ENCODE measurements around the gene FAM227A.
"Not testable (repeated sequence)": the region's sequence is repeated elsewhere in the genome, so short reads cannot be mapped to it uniquely, and the experiment has no call there.

FAM227A gene

DNA sequence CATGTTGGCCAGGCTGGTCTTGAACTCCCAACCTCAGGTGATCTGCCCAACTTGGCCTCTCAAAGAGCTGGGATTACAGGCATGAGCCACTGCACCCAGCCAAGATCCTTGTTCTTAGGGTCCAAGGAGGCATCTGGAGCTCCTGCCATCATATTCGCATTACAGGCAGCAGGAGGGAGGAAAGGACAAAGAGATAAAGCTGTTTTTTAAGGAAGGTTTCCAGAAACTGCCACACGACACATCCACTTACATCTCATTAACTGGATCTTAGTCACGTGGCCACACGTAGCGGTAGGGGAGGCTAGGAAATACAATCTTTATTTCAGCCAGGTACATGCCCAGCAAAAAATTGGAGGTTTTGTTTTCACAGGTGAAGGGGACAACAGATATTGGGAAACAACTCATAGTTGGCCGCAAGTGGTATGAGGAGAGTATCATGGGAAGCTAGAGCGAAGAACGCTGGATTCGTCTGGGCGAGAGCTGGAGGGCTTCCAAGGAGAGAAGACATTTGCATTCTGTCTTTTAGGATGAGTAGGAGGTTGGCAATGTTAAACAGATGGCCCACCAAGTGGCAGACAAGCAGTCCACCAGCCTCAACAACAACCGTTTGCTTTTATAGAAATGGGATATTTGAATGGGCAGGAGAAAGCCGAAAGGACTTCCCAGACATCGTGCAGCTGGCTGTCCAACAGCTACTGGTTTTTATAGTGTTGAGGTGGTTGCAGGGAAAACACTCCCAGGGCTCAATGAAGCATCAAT lies 47.0 kb downstream of the FAM227A start:
- Histone ChIP-seq H3K4me3 (ENCODE audit: low read depth, low read length) (no peak overlapping the region), H3K4me1 (ENCODE audit: control insufficient read depth, insufficient read depth, low read length) (no peaks in the 10 kb centered on the region), H3K36me3 (ENCODE audit: control insufficient read depth, insufficient read depth, low read length) (no peaks in the 10 kb centered on the region), H3K27ac (ENCODE audit: low read depth, low read length) (no peak overlapping the region), H3K27me3 (ENCODE audit: control insufficient read depth, insufficient read depth, low read length) (no peaks in the 10 kb centered on the region), H3K9me3 (ENCODE audit: control insufficient read depth, insufficient read depth, low read depth, low read length) (no peaks in the 10 kb centered on the region), H3K9ac (ENCODE audit: low read length) (no peak overlapping the region)

DNA sequence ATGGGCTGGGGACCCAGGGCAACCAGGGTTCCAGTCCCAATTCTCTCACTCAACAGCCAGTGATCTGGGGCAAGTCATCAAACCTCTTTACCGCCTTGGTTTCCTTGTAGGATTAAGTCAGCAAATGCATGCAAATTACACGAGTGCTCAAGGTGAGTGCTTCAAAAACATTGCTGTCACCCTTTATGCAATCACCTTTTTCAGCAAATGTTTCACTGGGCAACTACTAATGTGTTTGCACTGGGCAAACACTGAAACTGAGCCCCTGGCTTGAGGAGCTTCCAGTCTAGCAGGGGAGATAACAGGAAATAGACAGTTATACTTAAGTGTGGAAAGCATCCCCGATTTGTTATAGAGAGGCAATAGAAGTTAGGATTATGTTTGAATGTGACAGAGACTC lies 48.5 kb downstream of the FAM227A start:
- no peaks in the 10 kb centered on the region for H3K4me1 ChIP-seq (ENCODE audit: control insufficient read depth, insufficient read depth, low read length)
- H3K27ac ChIP-seq (ENCODE audit: low read depth, low read length): no peak overlapping the region
- H3K9ac ChIP-seq (ENCODE audit: low read length): no peak overlapping the region
- H3K36me3 ChIP-seq (ENCODE audit: control insufficient read depth, insufficient read depth, low read length): no peaks in the 10 kb centered on the region
- H3K27me3 ChIP-seq (ENCODE audit: control insufficient read depth, insufficient read depth, low read length): no peaks in the 10 kb centered on the region
- no peaks in the 10 kb centered on the region for H3K9me3 ChIP-seq (ENCODE audit: control insufficient read depth, insufficient read depth, low read depth, low read length)
- H3K4me3 ChIP-seq (ENCODE audit: low read depth, low read length): no peak overlapping the region

DNA sequence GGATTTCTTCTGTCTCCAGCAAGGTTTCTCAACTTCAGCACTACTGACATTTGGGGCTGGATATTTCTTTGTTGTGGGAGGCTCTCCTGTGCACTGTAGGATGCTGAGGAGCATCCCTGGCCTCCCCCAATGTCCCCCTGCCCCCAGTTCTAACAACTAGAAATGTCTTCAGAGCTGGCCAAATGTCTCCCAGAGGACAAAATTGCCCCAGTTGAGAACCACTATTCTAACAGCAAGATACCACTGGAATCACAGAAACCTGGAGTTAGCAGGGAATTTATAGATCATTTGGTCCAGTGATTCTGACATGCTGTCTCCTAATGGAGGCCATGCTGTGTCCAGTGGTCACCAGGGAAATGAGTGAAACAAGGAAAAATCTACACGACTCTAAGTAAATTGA lies 54.0 kb downstream of the FAM227A start:
- no peak overlapping the region for H3K27ac ChIP-seq (ENCODE audit: low read depth, low read length)
- no peaks in the 10 kb centered on the region for H3K9me3 ChIP-seq (ENCODE audit: control insufficient read depth, insufficient read depth, low read depth, low read length)
- no peak overlapping the region for H3K4me3 ChIP-seq (ENCODE audit: low read depth, low read length)
- H3K4me1 ChIP-seq (ENCODE audit: control insufficient read depth, insufficient read depth, low read length): no peaks in the 10 kb centered on the region
- H3K27me3 ChIP-seq (ENCODE audit: control insufficient read depth, insufficient read depth, low read length): no peaks in the 10 kb centered on the region
- H3K36me3 ChIP-seq (ENCODE audit: control insufficient read depth, insufficient read depth, low read length): peaks cover 2% of the 10 kb centered on the region; the same call in 1 of the 2 replicates
- no peak overlapping the region for H3K9ac ChIP-seq (ENCODE audit: low read length)

DNA sequence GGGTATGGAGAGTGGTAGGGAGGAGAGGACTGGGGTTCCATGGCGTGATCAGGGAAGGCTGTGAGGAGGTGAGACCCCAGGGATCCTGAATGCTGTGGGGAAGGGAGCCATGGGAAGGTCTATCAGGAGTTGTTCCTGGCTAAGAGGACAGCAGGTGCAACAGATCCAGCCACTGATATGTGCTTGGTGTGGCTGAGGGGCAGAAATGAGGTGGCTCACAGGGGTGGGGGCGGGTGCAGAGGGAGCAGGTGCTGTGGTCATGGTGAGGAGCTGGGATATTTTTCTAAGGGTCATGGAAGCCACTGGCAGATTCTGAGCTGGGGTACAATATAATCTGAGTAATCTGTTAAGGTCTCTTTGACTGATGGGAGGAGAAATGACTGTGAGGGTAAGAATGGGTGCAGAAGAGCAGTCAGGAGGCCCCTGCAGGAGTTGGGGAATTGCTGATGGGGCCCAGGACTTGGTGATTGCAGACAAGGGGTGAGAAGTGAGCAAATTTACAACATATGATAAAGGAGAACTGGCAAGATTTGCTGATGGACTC lies 54.9 kb downstream of the FAM227A start:
- Histone ChIP-seq H3K9ac (ENCODE audit: low read length) (no peak overlapping the region), H3K27me3 (ENCODE audit: control insufficient read depth, insufficient read depth, low read length) (no peaks in the 10 kb centered on the region), H3K27ac (ENCODE audit: low read depth, low read length) (no peak overlapping the region), H3K9me3 (ENCODE audit: control insufficient read depth, insufficient read depth, low read depth, low read length) (no peaks in the 10 kb centered on the region), H3K36me3 (ENCODE audit: control insufficient read depth, insufficient read depth, low read length) (peaks cover 5% of the 10 kb centered on the region; the same call in 1 of the 2 replicates), H3K4me3 (ENCODE audit: low read depth, low read length) (no peak overlapping the region), H3K4me1 (ENCODE audit: control insufficient read depth, insufficient read depth, low read length) (no peaks in the 10 kb centered on the region)

DNA sequence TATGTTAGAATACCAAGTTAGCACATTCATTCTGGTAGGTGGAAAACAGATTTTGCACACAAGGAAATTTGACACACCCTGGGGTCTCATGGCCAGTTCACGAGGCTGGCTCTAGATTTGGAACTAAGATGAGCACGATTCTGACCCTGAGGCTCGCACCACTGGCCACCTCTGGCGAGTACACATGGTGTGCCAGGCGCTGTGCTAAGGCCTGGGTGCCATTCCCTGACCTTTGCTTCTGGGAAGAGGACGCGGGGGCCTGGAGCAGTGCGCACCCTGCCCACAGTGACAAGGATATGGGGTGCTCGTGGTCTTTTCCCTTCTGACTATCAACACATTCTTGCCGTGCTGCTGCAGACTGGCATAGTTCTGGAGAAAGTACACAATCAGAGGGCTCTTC lies 56.7 kb downstream of the FAM227A start:
- Histone ChIP-seq H3K36me3 (ENCODE audit: control insufficient read depth, insufficient read depth, low read length) (peaks cover 5% of the 10 kb centered on the region; the same call in 1 of the 2 replicates), H3K27ac (ENCODE audit: low read depth, low read length) (no peak overlapping the region), H3K9me3 (ENCODE audit: control insufficient read depth, insufficient read depth, low read depth, low read length) (no peaks in the 10 kb centered on the region), H3K9ac (ENCODE audit: low read length) (no peak overlapping the region), H3K4me1 (ENCODE audit: control insufficient read depth, insufficient read depth, low read length) (no peaks in the 10 kb centered on the region), H3K4me3 (ENCODE audit: low read depth, low read length) (no peak overlapping the region), H3K27me3 (ENCODE audit: control insufficient read depth, insufficient read depth, low read length) (no peaks in the 10 kb centered on the region)

DNA sequence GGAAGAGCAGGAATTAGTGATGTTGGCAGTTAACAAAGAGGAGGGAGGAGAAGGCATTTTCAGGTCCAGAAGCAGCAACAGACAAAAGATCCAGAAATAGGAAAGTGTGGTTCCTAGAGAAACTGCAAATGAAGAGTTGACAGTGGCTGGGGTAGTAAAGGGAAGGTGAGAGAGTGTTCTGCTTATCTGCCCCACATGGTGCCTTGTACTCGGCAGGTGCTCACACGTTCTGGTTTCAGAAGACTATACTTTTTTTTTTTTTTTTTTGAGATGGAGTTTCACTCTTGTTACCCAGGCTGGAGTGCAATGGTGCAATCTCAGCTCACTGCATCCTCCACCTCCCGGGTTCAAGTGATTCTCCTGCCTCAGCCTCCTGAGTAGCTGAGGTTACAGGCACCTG lies 73.3 kb downstream of the FAM227A start:
- not testable (repeated sequence) for H3K9ac ChIP-seq (ENCODE audit: low read length); H3K9me3 ChIP-seq (ENCODE audit: control insufficient read depth, insufficient read depth, low read depth, low read length); H3K4me3 ChIP-seq (ENCODE audit: low read depth, low read length); H3K27ac ChIP-seq (ENCODE audit: low read depth, low read length); H3K27me3 ChIP-seq (ENCODE audit: control insufficient read depth, insufficient read depth, low read length); H3K36me3 ChIP-seq (ENCODE audit: control insufficient read depth, insufficient read depth, low read length); H3K4me1 ChIP-seq (ENCODE audit: control insufficient read depth, insufficient read depth, low read length)

DNA sequence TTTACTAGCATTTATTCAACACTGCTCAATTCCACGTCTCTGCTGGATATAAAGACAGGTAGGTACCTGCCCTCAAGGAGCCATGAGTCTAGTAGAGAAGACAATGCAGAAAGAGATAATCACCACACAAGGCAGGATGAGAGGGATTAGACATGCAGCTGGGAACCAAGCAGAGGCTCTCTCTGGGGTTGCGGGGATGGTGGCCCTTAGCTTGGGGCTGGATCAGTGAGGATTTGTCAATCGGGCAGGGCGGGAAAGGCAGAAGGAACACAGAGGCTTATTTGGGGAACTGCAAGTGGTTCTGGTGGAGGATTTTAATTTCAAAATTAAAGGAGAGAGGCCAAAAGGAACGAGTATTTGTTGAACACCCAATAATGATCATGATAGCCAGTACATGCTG lies 77.7 kb downstream of the FAM227A start:
- Histone ChIP-seq H3K9me3 (ENCODE audit: control insufficient read depth, insufficient read depth, low read depth, low read length) (no peaks in the 10 kb centered on the region), H3K9ac (ENCODE audit: low read length) (no peak overlapping the region), H3K4me3 (ENCODE audit: low read depth, low read length) (no peak overlapping the region), H3K27ac (ENCODE audit: low read depth, low read length) (no peak overlapping the region), H3K4me1 (ENCODE audit: control insufficient read depth, insufficient read depth, low read length) (no peaks in the 10 kb centered on the region), H3K27me3 (ENCODE audit: control insufficient read depth, insufficient read depth, low read length) (no peaks in the 10 kb centered on the region), H3K36me3 (ENCODE audit: control insufficient read depth, insufficient read depth, low read length) (no peaks in the 10 kb centered on the region)

DNA sequence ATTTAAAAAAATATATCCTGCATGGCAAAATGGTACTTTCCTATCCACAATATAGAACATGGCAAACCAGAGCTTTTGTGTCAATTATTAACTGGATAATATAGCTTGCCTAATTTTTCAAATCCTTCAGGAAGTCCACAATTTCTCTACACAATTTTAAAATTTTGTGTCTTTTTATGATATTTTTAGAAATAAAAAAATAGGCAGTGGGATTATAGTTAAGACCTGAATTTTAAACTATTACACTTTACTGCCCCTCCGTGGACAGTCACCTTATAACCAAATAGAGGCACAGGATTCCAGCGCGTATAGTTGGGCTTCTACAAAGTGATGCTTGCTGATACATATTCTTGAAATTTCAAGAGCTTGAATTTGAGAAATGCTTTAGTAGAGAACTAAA lies 84.1 kb downstream of the FAM227A start:
- Histone ChIP-seq H3K9ac (ENCODE audit: low read length) (no peak overlapping the region), H3K9me3 (ENCODE audit: control insufficient read depth, insufficient read depth, low read depth, low read length) (no peaks in the 10 kb centered on the region), H3K4me3 (ENCODE audit: low read depth, low read length) (no peak overlapping the region), H3K36me3 (ENCODE audit: control insufficient read depth, insufficient read depth, low read length) (no peaks in the 10 kb centered on the region), H3K4me1 (ENCODE audit: control insufficient read depth, insufficient read depth, low read length) (peaks cover 20% of the 10 kb centered on the region), H3K27ac (ENCODE audit: low read depth, low read length) (no peak overlapping the region), H3K27me3 (ENCODE audit: control insufficient read depth, insufficient read depth, low read length) (no peaks in the 10 kb centered on the region)

DNA sequence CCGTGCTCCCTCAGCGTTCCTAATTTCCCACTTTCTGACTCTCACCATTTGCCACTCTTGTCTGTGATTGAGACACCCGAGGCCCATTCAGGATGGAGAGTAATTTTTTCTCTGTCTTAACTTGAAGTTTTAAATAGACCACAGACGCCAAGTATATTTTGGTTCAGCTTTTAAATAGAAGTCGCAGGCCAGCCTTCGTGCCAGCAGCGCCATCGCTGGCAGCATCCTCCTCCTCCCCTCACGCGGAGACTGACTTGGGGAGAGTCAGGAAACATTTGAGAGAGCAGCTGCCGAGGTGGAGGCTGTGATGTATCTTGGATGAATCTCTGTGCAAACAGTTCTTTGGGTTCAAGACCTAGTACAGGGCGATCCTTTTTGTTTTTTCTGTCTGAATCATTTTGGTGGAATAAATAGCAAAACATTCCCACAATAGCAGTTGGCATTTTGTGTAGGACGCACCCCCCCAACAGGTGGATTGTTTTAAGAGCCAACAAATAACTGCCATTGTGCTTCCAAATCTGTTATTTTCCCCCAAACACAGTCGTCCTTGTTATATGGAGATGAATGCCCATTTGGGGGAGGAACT lies 85.3 kb downstream of the FAM227A start:
- Histone ChIP-seq H3K4me1 (ENCODE audit: control insufficient read depth, insufficient read depth, low read length) (peaks cover 20% of the 10 kb centered on the region), H3K9ac (ENCODE audit: low read length) (peak overlapping the region; percentile 71), H3K27ac (ENCODE audit: low read depth, low read length) (0 out of 2 replicates have a peak overlapping the region, but pooled peaks have one; percentile 2), H3K36me3 (ENCODE audit: control insufficient read depth, insufficient read depth, low read length) (no peaks in the 10 kb centered on the region), H3K9me3 (ENCODE audit: control insufficient read depth, insufficient read depth, low read depth, low read length) (no peaks in the 10 kb centered on the region), H3K27me3 (ENCODE audit: control insufficient read depth, insufficient read depth, low read length) (no peaks in the 10 kb centered on the region), H3K4me3 (ENCODE audit: low read depth, low read length) (peak overlapping the region; percentile 85)

DNA sequence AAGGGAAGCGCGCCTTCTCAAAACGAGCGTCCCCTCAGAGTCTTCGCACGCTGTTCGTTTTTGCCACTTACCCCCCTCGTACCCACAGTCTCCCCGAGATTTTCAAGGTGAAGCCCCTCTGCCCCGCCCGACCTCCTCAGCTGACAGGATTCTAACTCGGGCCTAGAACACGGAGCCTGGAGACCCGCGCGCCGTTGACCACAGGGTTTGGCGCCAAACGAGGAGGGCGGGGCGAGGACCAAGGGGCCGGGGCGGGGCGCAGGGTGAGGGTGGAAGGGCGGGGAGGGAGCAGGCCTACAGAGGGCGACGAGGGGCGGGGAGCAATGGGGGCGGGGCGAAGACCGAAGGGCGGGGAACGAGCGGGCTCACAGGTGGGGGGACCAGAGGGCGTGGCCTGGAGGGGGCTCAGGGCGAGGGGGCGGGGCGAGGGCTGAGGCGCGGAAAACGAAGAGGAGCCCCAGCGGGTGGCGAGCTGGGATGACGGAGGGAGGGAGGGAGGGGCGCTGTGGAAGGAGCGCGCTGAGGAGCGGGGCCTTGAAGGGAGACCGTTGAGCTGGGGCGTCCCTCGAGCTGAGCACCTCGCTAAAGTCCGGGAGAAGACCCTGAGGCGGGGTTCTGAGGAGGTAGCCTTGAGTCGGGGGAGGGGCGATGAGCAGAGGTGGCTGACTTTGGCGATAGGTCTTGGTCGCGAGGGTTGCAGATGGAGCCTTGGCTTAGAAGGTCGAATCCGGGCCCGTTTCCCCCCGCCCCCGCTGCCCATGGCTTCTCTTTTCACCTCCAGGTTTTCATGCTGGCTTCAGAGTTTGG lies 86.0 kb downstream of the FAM227A start, which contains the start of gene DMC1:
Gene DMC1, minus strand, starts transcription at position 212 of the 807 bp plus-strand sequence. CDS start 1,927 bp downstream, outside the sequence.
- peak within 1 kb of the TSS; percentile 69; the same call in 1 of the 2 replicates for H3K27ac ChIP-seq (ENCODE audit: low read depth, low read length)
- peak within 1 kb of the TSS; percentile 95 for H3K9ac ChIP-seq (ENCODE audit: low read length)
- peak within 1 kb of the TSS; percentile 85 for H3K4me3 ChIP-seq (ENCODE audit: low read depth, low read length)
- no peaks in the 10 kb centered on the region for H3K9me3 ChIP-seq (ENCODE audit: control insufficient read depth, insufficient read depth, low read depth, low read length)
- H3K4me1 ChIP-seq (ENCODE audit: control insufficient read depth, insufficient read depth, low read length): peaks cover 20% of the 10 kb centered on the region
- H3K27me3 ChIP-seq (ENCODE audit: control insufficient read depth, insufficient read depth, low read length): no peaks in the 10 kb centered on the region
- no peaks in the 10 kb centered on the region for H3K36me3 ChIP-seq (ENCODE audit: control insufficient read depth, insufficient read depth, low read length)
